ENCODE data around the gene GATA2.

The GATA2 gene

GRCh38 chr3:128432971-128433836, 59.8 kb downstream of the GATA2 start:
- DNase-seq (ENCODE audit: low spot score) = peak; percentile 66

DNA sequence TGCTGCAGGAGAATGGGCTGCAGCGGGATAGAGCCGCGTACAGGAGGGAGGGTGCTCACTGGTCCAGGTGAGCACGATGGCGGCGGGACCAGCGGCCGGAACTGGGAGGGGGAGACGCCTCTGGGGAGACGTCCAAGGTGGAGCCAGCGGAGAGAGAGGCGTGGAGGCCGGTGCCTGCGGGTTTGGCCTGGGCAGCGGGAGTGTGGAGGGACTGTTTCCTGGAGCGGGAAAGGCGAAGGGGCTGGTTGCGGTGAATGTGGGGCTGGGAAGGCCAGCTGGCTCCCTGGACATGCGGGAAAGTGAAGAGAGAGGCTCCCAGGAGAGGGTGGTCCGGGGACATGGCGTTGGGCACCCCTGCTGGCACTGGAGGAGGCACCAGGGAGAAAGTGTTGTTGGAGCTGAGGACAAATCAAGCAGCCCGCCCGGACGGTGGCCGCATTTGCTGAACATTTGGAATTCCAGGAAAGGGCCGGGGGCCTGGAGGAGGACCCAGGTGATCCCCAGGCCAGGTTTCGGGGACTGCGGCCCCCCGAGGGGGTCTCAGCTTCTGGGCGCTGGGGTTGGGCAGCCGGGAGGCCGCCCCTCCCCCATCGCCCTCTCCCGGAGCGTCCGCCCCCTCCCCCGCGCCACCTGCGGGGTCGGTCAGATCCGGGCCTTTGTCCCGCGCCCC, 60.6 kb downstream of the GATA2 start:
- no peak for DNase-seq (ENCODE audit: low spot score)

GRCh38 chr3:128431803-128432300, 61.1 kb downstream of the GATA2 start:
- no peak for DNase-seq (ENCODE audit: low spot score)

DNA sequence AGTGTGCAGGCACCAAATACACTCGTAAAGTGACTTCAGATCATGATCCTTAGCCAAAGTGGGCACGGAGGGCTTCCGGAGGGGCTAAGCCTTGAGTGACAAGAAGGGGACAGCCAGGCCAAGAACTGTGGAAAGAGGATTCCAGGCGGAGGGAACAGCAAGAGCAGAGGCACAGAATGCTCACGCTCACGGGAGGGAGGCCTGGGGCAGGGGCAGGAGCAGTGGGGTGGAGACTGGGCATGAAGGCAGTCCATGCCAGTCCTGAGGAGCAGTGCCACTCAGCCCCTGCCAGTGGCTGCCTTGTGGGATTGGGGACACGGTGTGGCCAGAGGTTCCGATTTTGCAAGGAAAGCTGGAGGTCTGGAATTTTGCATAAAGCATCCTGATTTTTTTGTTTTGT, 62.3 kb downstream of the GATA2 start:
- DNase-seq (ENCODE audit: low spot score) = no peak

DNA sequence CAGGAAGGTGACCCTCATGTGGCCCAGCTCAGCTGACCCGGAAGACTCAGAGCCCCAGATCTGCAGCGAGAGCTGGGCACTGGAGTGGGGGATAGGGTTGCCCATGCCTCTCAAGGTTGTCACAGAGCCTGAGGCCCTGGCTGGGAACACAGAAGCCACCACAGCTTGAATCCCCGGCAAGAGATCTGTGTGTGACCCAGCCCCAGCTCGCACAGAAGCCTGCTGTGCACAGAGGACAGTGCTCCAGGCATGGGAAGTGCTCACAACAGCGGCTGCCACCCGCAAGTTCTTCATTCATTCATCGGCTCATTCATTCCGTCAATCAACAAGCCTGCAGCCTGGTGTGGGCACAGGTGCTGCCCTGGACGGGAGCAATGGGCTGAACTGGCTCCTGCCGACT, 62.7 kb downstream of the GATA2 start:
- DNase-seq (ENCODE audit: low spot score) = no peak

- no peak for DNase-seq (ENCODE audit: low spot score)
Observed at GRCh38 chr3:128429751-128430150, 63.2 kb downstream of the GATA2 start.

Data from D341Med (cell line).